ENCODE measurements around the gene STYX.

The STYX gene, protein sequence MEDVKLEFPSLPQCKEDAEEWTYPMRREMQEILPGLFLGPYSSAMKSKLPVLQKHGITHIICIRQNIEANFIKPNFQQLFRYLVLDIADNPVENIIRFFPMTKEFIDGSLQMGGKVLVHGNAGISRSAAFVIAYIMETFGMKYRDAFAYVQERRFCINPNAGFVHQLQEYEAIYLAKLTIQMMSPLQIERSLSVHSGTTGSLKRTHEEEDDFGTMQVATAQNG

DNA sequence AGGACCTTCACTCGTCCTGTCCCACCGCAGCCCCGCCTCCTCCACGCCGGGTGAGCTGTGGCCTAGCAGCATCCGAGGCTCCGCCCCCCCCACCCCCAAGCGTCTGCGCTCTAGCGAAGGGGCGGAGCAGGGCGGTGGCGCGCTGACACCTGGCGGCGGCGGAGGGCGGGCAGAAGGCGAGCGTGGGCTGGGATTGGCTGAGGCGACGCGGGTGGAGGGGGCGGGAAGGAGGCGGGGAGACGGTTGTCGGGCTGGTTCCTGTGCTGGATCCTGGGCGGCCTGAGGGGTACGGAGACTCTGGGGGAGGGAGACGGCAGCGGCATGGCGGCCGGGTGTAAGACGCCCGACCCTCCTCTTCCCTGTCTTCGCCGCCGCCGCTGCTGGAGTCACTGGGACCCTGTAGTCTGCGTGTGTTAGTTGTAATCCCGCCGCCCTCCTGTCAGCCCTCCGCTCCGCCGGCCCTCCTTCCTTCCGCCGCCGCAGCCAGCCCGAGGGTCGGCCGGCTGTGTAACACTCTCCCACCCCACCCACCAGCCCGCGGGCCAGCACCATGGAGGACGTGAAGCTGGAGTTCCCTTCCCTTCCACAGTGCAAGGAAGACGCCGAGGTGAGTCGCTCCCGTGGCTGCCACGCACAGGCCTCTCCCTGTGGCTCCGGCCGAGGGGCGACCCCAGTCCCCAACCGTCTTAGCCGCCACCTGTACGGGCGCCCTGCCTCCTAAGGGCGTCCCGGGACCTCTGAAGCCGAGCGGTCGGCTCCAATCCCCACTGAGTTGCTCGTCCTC, at the start of gene STYX:
Gene STYX, plus strand, starts transcription at position 242 of the 784 bp plus-strand sequence. Its CDS starts 309 bp downstream, at position 551.
- peak; percentile 96 to 99 for DNase-seq (ENCODE audit: low read depth in 1 of 2, low spot score in 1 of 2)

DNA sequence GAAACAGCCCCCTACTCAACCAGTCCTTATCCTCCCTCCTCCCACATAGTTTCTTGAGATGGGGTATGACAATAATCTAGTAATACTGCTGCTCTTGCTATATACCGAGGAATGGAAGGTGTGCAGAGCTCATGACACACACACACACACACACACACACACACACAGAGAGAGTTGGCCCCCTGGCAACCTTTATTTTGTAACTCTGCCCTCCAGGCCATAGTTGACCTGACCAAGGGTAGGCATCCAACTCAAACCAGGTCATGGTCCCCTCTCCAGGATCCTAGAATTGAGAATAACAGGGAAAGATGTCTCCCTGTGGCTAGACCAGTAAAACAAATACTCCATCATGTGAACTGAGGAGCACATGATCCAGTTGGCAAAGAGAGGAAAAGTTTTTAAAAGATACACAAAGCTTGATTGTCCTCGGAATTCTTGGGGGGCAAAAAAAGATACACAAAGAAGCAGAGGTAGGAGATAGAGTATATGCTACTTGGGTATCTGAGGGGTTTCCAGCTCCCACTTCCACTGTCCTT, 45.9 kb upstream of the STYX start:
- no peak for DNase-seq (ENCODE audit: low read depth in 1 of 2, low spot score in 1 of 2)

DNA sequence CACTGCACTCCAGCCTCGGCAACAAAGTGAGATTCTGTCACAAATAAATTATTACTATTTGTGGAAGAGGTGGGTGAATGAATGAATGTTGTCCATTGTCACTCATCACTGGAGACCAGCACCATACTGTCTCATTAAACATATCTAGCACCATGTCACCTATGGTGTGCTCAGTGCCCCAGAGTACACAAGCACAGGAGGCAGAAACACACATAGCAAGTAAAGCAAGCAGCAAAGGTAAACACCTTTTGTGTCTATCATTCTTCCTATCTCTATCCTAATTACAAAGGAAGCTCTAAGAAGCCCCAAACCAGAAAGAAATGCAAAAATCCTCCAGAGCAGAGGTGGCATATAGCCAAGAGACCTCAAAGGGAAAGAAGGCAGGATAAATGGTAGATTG, 43.8 kb upstream of the STYX start:
- no peak for DNase-seq (ENCODE audit: low read depth in 1 of 2, low spot score in 1 of 2)

DNA sequence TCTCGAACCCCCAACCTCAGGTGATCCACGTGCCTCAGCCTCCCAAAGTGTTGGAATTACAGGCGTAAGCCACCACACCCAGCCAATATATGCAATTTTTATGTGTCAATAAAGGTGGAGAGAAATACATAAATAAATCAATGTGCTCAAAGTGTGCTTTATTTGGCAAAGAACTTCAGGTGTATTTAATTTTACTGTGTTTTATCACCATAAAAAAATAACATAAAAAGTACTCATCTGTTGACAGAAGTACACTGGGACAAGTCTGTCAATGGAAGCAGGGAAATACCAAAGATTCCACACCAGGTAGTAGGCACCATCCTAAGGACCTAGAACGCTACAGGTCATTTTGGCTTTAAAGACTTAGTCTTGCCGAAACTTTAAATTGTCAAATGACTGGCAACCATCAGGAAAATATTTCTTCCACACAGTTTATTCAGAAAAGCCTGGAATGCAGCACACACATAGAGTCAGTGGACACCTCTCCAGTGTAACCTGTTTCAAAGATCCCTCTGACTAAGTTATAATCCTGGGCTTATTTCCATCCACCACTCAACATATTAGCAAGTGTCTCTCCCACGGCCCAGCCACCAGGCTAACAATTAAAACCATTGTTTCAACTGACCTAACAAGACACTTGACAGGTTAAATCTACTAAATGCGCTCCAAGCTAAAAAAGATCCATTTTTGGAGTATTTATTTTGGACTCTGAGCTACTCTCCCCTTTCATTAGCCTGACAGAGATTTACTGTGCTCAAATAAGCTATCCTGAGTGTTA, 38.8 kb upstream of the STYX start:
- DNase-seq (ENCODE audit: low read depth in 1 of 2, low spot score in 1 of 2) = no peak

DNA sequence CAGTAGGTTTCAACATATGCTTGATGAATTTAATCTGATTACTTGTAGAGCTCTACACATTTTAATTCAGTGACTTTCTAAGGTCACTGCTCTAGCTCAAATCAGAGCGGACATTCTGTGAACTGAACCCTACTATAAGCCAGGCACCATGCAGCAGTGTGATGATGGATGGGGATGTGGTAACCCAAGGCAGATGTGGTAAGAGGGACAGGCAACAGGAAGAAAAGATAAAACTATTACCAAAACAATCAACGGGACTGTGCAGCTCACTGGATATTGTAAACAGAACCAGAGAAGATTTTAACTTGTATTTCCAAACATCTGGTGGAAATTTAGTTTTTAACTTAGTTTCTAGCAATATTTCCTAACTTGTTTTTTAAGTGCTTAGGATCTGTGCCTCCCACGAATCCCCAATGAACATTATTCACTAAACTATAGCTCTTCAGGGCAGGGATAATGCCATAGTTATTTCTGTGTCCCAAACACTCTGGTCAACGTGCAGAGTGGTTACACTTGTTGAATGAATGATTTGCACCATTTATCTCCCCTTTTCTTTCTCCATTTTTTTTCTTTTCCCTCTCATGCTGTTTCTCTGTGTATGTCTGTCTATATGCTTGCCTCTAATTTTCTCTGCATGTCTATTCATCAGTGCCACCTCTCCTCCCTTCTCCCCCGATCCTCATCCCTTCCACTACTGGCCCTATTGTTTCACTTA, 37.6 kb upstream of the STYX start:
- DNase-seq (ENCODE audit: low read depth in 1 of 2, low spot score in 1 of 2) = no peak

DNA sequence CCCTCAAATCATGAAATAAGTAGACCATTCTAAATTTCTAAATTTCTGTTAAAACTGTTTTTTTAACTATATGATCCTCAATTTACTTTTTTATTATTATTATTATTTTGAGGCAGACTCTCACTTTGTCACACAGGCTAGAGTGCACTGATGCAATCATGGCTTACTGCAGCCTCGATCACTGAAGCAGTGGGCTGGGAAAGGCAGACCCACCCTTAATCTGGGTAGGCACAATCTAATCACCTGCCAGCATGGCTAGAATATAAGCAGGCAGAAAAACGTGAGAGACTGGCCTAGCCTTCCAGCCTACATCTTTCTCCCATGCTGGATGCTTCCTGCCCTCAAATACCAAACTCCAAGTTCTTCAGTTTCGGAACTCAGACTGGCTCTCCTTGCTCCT, 36.9 kb upstream of the STYX start:
- DNase-seq (ENCODE audit: low read depth in 1 of 2, low spot score in 1 of 2) = no peak

DNA sequence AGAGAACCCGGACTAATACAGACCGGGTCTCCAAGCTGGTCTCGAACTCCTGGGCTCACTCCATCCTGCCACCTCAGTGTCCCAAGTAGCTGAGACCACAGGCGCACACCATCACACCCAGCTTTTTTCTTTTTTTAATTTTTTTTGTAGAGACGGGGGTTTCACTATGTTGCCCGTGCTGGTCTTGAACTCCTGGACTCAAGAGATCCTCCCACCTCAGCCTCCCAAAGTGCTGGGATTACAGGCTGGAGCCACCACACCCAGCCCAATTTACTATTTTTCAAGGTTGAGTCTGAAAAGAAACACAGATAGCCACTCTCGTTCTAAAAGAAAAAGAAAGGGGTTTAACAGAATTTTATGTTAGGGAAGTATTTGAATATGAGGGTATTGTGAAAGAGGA, 36.4 kb upstream of the STYX start:
- no peak for DNase-seq (ENCODE audit: low read depth in 1 of 2, low spot score in 1 of 2)

DNA sequence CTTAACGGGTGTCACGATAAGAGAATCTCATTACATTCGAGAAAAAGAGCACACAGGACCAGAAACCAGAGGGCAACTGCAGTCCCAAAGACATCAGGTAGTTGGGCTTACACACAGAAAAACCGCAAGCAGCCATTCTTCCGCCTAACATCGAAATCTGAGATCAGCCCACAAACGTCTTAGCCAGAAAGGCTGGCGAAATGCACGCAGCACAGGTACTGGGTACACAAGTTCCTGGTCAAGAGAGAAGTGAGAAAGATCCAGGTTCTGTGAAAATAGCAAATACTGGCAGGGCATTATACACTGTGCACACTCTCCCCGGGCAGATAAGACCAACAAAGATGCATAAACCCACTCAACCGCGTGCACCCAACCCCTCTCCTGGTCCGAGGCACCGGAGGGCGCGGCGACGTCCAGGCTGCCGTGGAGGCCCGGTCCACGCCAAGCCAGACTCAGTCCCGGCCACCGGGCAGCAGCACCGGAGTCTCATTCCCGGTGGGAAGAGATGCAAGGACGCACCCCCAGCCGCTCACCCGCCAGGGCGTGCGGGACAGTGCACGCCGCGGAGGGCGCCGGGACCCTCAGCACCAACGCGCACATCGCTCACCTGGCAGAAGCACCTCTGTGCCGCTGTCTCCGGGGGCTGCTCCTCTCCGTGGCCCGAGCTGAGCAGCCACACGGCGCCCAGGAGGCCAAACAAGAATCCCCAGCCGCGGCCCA, 35.0 kb upstream of the STYX start:
- peak; percentile 12 to 28 for DNase-seq (ENCODE audit: low read depth in 1 of 2, low spot score in 1 of 2)

DNA sequence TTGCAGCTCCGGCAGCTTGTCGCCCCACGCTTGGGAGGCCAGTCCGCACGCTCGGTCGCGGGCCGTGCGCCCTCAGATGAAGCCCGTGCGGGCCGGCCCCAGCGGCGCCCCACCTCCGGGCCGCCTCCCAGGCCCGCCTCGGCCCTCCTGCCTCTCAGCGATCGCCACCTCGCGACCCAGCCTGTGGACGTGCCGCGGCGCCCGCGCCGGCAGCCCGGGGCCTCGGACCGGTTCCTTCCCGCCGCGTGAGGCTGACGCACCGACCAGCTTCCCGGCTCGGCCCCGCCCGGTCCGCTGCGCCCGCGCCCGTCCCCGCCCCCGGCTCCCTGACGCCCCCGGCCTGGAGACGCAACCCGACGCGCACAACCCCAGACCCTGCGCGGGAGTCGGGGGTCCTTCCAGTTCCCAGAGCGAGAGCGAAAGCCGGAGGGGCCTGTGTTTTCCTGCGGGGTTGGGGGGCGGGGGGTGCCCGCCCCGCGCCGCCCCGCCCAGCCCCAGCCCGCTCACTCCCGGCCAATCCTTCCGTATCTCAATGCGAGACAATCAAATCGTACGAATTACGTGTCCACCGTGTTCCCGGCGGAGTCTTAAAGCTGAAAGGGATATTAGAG, 34.4 kb upstream of the STYX start, which contains the start of gene ERO1A:
Gene ERO1A, minus strand, starts transcription at position 78 of the 611 bp plus-strand sequence. Its CDS starts 77 bp downstream, at position 1.
- peak; percentile 24 to 52 for DNase-seq (ENCODE audit: low read depth in 1 of 2, low spot score in 1 of 2)

DNA sequence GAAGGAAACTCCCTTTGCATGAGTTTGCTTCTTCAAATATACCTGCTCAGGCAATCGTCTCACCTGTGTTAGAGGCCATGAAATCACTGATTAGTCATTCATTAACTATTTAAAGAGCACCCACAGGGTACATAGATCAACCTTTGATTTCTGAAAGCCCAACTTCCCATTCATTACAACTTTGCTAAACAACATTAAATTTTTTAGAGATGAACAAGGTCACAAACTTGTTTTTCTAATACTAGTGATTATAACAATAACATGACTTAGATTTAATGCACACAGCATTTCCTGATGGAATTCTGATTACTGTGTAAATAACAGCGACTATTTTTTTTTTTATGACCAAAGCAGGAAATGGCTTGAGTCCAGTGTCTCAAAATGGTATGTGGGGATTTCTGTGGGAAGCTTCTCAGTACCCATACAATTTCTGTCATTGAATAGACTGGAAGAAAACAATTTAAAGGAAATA, 29.2 kb upstream of the STYX start:
- DNase-seq (ENCODE audit: low read depth in 1 of 2, low spot score in 1 of 2) = no peak

DNA sequence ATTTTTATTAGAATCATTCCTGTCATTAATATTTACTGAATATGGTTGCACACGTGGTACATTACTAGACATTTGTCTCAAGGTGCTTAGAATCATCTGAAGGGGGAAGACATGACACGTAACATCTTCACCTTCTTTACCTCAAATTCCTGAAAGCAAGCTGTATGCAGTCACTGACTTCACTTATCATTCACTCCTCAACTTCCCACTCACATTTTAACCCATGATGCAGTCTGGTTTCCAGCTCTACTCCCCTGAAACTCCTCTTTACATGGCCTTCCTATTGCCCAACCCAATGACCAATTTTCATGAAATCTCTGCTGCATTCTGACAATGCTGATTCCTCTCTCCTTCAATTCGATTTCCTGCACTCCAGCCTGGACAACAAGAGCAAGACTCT, 28.7 kb upstream of the STYX start:
- no peak for DNase-seq (ENCODE audit: low read depth in 1 of 2, low spot score in 1 of 2)

DNA sequence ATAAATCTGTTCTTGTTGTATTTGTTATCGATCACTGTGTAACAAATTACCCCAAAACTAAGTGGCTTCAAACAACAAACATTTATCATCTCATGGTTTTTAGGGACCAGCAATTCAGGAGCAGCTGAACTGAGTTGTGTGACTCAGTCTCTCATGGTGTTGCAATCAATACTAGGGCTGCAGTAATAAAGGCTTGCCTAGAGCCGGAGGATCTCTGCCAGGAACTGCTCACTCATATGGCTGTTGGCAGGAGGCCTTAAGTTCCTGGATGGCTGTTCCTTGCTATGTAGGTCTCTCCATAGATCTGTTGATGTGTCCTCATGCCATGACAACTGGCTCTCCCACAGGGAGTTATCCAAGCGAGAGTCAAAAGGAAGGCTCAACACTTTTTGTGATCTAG, 26.7 kb upstream of the STYX start:
- DNase-seq (ENCODE audit: low read depth in 1 of 2, low spot score in 1 of 2) = no peak

DNA sequence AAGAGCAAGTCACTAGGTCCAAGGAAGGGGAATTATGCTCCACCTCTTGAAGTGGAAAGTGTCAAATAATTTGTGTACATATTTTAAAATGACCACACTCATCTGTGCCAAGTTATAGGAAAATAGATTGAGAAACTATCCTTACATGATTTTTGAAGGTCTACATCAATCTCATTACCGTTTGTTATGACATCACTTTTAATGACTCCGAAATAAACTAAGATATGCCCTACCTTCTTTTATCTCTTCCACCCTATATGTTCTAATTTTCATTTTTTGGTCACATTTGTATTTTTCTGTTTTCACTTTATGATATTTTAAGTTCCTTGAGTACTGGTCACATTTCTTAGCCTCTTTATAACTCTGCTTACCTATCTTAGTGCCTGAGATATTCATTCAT, 26.3 kb upstream of the STYX start:
- no peak for DNase-seq (ENCODE audit: low read depth in 1 of 2, low spot score in 1 of 2)

DNA sequence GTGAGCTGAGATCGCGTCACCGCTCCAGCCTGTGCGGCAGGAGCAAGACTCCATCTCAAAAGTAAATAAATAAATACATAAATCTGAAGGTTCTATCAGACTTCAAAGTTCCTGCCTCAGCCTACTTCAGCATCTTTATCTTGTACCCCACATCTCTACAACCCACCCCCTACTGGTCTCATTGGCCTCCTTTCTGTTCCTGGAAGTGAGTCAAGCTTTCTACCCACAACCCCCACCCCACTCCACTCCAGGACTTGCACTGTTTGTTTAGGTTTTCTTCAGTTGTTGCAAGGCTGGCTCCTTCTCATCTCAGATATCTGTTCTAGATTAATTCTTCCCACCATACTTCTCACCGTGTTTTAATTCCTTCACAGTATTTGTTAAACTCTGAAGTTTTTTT, 23.7 kb upstream of the STYX start:
- no peak for DNase-seq (ENCODE audit: low read depth in 1 of 2, low spot score in 1 of 2)

DNA sequence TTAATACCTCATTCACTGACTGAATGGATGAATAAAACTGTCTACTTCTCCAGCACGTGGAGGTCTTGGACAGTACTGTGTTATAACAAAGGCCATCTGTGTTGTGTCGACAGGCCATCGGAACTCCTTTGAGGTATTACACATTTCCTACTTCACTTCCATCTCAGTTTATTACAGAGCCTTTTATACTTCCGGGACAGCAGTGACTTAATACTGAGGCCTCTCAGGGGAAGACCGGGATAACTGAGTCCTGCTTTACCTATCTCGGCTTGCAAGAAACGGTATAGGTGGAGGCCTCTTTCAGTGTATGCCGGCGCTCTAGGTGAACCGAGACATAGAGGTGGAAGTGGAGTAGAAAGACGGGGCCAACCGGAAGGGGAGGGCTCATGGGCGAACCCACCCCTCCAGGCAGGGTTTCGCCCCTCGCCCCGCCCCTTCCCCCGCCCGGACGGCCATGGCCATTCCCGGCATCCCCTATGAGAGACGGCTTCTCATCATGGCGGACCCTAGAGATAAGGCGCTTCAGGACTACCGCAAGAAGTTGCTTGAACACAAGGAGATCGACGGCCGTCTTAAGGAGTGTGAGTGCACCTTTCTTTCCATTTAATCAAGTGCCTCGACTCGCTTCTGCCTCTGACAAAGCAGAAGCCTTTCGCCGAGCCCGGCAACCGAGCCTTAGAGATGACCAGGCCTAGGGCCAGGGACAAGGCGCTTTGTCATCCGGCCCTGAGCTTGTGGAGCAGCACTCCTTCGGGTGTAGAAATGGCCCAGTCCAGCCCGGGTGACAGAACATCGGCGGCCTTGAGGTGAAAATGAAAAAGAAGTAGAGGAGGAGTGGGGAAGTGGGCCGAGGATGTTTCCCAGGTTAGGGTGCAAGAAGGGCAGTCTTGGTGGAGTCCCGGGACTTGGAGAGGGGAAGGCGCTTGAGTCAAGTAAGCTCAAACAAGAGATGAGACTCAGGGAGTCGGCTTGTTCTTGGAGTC, 23.0 kb upstream of the STYX start, which contains the start of gene PSMC6:
Gene PSMC6, plus strand, starts transcription at position 477 of the 983 bp plus-strand sequence. Its CDS starts 20 bp downstream, at position 497.
- peak; percentile 86 to 96 for DNase-seq (ENCODE audit: low read depth in 1 of 2, low spot score in 1 of 2)

DNA sequence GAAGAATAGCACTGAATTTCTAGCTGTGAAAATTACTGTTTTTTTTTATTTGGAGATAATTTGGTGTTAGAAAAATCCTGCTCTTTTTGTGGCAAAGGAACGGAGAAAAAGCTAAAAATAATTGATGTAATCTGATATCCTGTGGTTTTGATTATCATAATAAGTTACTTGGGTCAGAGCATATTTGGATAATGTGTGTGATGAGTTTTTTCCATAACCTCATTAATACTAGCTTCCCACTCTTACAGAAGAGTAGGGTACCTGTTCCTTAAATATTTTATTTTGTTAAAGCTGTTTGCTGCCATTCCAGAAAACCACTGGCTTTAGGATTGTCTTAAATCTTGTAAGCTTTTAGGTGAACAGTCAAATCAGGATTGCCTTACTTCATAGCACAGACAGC, 18.3 kb upstream of the STYX start:
- DNase-seq (ENCODE audit: low read depth in 1 of 2, low spot score in 1 of 2) = no peak

DNA sequence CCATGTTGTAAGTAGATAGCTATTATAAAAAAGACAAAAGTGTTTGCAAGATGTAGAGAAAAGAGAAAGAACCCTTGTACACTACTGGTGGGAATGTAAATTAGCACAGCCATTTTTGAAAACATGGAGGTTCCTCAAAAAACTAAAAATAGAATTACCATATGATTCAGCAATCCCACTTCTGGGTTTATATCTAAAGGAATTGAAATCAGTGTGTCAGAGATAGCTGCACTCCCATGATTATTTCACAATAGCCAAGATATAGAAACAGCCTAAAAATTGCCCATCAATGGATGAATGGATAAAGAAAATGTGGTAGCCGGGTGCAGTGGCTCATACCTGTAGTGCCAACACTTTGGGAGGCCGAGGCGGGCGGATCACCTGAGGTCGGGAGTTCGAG, 13.8 kb upstream of the STYX start:
- DNase-seq (ENCODE audit: low read depth in 1 of 2, low spot score in 1 of 2) = no peak

Data from stimulated activated CD4-positive, alpha-beta T cell treated with anti-CD3 and anti-CD28 coated beads, Interleukin-15, amount 100 ng/mL, for 1 hour (primary cell).